ENCODE data around the gene MYG1. TPM values are rescaled to one million over a fixed set of nuclear protein-coding genes. Genes with fewer than 3 reads are reported as not detected.

Gene MYG1
- total and polyA plus RNA-seq, 2 of the 4 experiments (the other 2 are of a cell fraction) = 49.8 to 63.7 TPM

GRCh38 chr12:53295891-53296219, 3.6 kb upstream of the MYG1 start:
- H3K4me3 ChIP-seq (ENCODE audit: insufficient read depth, low read depth, low read length) = peak overlapping the region; percentile 92
- peaks cover 20% of the 10 kb centered on the region for H3K4me1 ChIP-seq (ENCODE audit: control insufficient read depth, insufficient read depth, low read length)
- peak overlapping the region; percentile 95 for H3K27ac ChIP-seq (ENCODE audit: insufficient read depth, low read length)
- peak overlapping the region; percentile 94 for H2AK9ac ChIP-seq (replicated peaks; ENCODE audit: low read depth, low read length, poor library complexity)
- H3K79me1 ChIP-seq (ENCODE audit: low read depth in 1 of 2, low read length in 2 of 2) = peaks cover 14 to 49% of the 10 kb centered on the region in 2 experiments
- H3K9ac ChIP-seq (ENCODE audit: low read depth, low read length) = peak overlapping the region; percentile 99
- TF ChIP-seq RCOR1 (IDR thresholded peaks at IDR 0.05; ENCODE audit: insufficient replicate concordance, low read length) (no peak), ELK1 (IDR thresholded peaks at IDR 0.05; ENCODE audit: borderline replicate concordance, low read depth, low read length) (no peak), BHLHE40 (IDR thresholded peaks at IDR 0.05; ENCODE audit: low read depth, low read length) (no peak), RAD21 (IDR thresholded peaks at IDR 0.05; ENCODE audit: low read length) (no peak), MXI1 (IDR thresholded peaks at IDR 0.05; ENCODE audit: borderline replicate concordance, low read depth, low read length) (no peak), MAZ (IDR thresholded peaks at IDR 0.05; ENCODE audit: borderline replicate concordance, low read depth, low read length) (no peak), FOS (IDR thresholded peaks at IDR 0.05; ENCODE audit: low read depth, low read length) (no peak), CEBPB (IDR thresholded peaks at IDR 0.05; ENCODE audit: low read depth, low read length) (no peak), RFX5 (IDR thresholded peaks at IDR 0.05; ENCODE audit: low read depth, low read length) (no peak)
- peak overlapping the region; percentile 64 for H2BK120ac ChIP-seq (ENCODE audit: low read depth, low read length)
- WGBS, 2 experiments (ENCODE audit: extremely low coverage in 2 of 2, insufficient read length in 1 of 2) = 0% methylated on average over 3 of the region's 12 CpGs; no CpG with 5 or more reads in 1 of the 2 experiments
- peak overlapping the region; percentile 95 for H2BK5ac ChIP-seq (ENCODE audit: low read depth, low read length, poor library complexity, severe bottlenecking)
- in situ Hi-C loops (cut with MboI; ENCODE audit: low sequenced_read_pairs) (no loop called here), dilution Hi-C loops (cut with HindIII; ENCODE audit: low sequenced_read_pairs, unreplicated experiment) (no loop called here), intact Hi-C loops (cut with micrococcal nuclease) (loop anchor here (5.0 kb wide), 2 partner anchors 139 to 244 kb away; partner anchors contain the start of gene TNS2)
- DNase-seq (no peak), ATAC-seq (ENCODE audit: low read depth) (no peak)
- H3K14ac ChIP-seq (replicated peaks; ENCODE audit: low read depth, low read length) = peak overlapping the region; percentile 96
- H3K56ac ChIP-seq (ENCODE audit: extremely low read depth, insufficient read depth, low read length) = peak overlapping the region; percentile 96
- ChIA-PET CTCF (interaction anchor here (0.9 to 1.1 kb wide), 2 partner anchors 56 to 82 kb away, joined by 3 to 4 read pairs; no protein-coding TSS in a partner anchor), POLR2A (ENCODE audit: unreplicated experiment) (interaction anchor here (0.6 to 1.5 kb wide), 2 partner anchors 25 to 73 kb away, joined by 4 to 5 read pairs; partner anchors contain the start of gene AAAS)
- H3K27me3 ChIP-seq (ENCODE audit: control insufficient read depth, insufficient read depth, low read length) = no peaks in the 10 kb centered on the region
- TSS peak; percentile 60 for BruUV-seq (replicated peaks)
- H2AFZ ChIP-seq (replicated peaks; ENCODE audit: low read length, poor library complexity) = peak overlapping the region; percentile 95
- H4K91ac ChIP-seq (ENCODE audit: insufficient read depth, low read depth, low read length) = peak overlapping the region; percentile 96
- H3K4me2 ChIP-seq (ENCODE audit: low read depth, low read length) = peak overlapping the region; percentile 98
- peak overlapping the region; percentile 96 for H3K4ac ChIP-seq (ENCODE audit: low read depth, low read length)
- H2BK15ac ChIP-seq (ENCODE audit: low read depth, low read length) = peak overlapping the region; percentile 59; the same call in 2 of the 3 replicates
- H3K18ac ChIP-seq (ENCODE audit: low read depth, low read length) = peak overlapping the region; percentile 78
- H2AK5ac ChIP-seq (ENCODE audit: low read depth, low read length) = peak overlapping the region; percentile 98
- peak overlapping the region; percentile 92 for H3K23ac ChIP-seq (ENCODE audit: low read depth, low read length)
- peak overlapping the region; percentile 92 for H4K5ac ChIP-seq (ENCODE audit: low read depth, low read length)
- H4K8ac ChIP-seq (ENCODE audit: low read depth in 2 of 2, low read length in 2 of 2) = peak overlapping the region; percentile 84 to 96
- H3K9me3 ChIP-seq (ENCODE audit: control insufficient read depth, insufficient read depth, low read length) = no peaks in the 10 kb centered on the region
- peaks cover 4% of the 10 kb centered on the region; the same call in 1 of the 2 replicates for H3K9me1 ChIP-seq (ENCODE audit: insufficient read depth, low read length)
- H2BK20ac ChIP-seq (ENCODE audit: low read depth, low read length) = peak overlapping the region; percentile 40; the same call in 1 of the 2 replicates
- H4K20me1 ChIP-seq (ENCODE audit: insufficient read depth, low read length) = peaks cover 5% of the 10 kb centered on the region; the same call in 1 of the 2 replicates
- H3K36me3 ChIP-seq (ENCODE audit: control insufficient read depth, insufficient read depth, low read length) = peaks cover 3% of the 10 kb centered on the region

Measured in IMR-90 (cell line).